ENCODE results near the gene MRPL50.

- TF ChIP-seq EZH2 (IDR thresholded peaks at IDR 0.05; ENCODE audit: borderline replicate concordance, low read length) (no peak), CTCF (conservative IDR thresholded peaks at IDR 0.05 in 1 of 2, IDR thresholded peaks at IDR 0.05 in 1 of 2; ENCODE audit: extremely low read depth in 1 of 2, insufficient read depth in 1 of 2, low read depth in 1 of 2, low read length in 2 of 2) (no peak)
These were observed 20.4 kb upstream of the MRPL50 start for GRCh38 chr9:101418518-101419430.
